GM19372 (cell line): ENCODE measurements around the gene INPP5D.
"Not testable (repeated sequence)": the region's sequence is repeated elsewhere in the genome, so short reads cannot be mapped to it uniquely, and the experiment has no call there.

ENCODE experiments used
- ATAC-seq: cut with Tn5 transposase; IDR thresholded peaks from one replicate; pipeline ENCODE4 v1.9.1; 2021; ENCODE audit warnings: mild to moderate bottlenecking, low read depth, moderate library complexity; ENCODE audit not compliant: unreplicated experiment

Gene INPP5D

DNA sequence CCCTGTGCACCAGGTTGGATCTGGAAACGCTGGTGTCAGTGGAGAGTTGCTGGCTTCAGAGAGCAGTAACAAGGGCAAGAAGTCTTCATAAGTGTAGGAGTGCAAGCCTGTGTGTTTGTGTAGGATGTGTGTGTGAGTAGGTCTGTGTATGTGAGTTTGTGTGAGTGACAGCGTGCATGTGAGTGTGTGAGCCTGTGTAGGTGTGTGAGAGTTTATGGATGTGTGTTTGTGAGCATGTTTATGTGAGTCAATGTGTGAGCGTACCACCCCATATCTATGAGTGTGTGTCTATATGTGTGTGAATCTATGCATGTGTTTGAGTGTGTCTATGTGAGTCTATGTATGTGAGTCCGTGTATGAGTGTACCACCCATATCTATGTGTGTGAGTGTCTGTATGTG is 104.8 kb downstream of the INPP5D start:
- no peak for ATAC-seq

DNA sequence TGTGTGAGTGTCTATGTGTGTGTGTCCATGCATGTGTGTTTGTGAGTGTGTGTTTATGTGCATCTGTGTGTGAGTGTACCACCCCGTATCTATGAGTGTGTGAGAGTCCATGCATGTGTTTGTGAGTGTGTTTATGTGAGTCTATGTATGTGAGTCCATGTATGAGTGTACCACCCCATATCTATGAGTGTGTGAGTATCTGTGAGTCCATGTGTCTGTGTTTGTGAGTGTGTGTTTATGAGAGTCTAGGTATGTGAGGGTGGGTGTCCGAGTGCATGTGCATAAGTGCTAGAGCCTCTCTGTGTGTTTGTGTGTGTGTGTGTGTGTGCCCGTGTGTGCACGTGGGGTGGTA is 105.4 kb downstream of the INPP5D start:
- no peak for ATAC-seq

DNA sequence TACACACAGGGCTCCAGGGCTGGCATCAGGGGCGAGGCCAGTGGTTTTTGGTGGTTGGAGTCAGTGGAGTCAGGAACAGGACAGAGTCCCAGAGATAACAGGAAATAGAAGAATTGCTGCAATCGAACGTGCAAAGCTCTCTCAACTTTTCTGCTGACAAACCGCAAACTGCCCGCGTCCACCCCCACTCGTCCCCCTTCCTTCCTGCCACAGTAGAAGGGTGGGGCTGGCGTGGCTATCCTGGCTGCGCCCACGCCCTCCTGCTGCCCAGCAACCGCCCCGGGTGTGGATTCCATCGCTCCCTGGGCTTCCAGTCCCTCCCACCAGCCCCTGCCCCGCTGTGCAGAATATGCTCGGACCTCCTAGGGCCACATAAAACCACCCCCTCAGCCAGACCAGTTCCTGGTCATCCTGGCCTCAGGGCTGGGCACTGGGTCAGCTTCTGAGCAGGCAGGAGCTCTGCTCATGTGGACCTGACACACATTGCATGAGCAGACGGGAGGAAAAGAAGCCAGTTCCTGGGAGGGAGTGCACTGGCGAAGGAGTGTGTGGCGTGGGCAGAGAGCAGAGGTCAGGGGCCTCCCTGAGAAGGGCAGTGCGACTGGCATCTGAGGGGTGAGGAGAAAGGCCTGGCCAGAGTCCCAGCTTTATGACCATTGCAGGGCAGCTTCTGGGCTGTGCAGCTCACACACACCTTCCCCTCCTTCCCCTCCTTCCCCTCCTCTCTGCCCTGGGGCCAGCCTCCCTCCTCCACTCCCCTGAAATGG is 105.9 kb downstream of the INPP5D start:
- ATAC-seq: no peak

GRCh38 chr2:233168445-233168844 is 108.3 kb downstream of the INPP5D start:
- no peak for ATAC-seq

- no peak for ATAC-seq
Measured at GRCh38 chr2:233168919-233169318, 108.8 kb downstream of the INPP5D start.

GRCh38 chr2:233171344-233171743 is 111.2 kb downstream of the INPP5D start:
- ATAC-seq: no peak

DNA sequence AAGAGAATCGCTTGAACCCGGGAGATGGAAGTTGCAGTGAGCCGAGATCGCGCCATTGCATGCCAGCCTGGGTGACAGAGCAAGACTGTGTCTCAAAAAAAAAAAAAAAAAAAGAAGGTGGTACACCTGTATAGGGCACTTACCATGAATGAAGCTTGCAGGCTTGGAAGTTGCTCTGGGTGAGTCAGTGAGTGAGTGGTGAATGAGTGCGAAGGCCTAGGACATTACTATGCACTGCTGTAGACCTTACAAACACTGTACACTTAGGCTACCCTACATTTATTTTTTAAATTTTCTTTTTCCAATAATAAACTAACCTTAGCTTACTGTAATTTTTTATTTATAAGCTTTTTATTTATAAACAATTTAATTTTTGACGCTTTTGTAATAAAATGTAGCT is 113.0 kb downstream of the INPP5D start:
- ATAC-seq: no peak

GRCh38 chr2:233174137-233174536 is 114.0 kb downstream of the INPP5D start:
- ATAC-seq: no peak

DNA sequence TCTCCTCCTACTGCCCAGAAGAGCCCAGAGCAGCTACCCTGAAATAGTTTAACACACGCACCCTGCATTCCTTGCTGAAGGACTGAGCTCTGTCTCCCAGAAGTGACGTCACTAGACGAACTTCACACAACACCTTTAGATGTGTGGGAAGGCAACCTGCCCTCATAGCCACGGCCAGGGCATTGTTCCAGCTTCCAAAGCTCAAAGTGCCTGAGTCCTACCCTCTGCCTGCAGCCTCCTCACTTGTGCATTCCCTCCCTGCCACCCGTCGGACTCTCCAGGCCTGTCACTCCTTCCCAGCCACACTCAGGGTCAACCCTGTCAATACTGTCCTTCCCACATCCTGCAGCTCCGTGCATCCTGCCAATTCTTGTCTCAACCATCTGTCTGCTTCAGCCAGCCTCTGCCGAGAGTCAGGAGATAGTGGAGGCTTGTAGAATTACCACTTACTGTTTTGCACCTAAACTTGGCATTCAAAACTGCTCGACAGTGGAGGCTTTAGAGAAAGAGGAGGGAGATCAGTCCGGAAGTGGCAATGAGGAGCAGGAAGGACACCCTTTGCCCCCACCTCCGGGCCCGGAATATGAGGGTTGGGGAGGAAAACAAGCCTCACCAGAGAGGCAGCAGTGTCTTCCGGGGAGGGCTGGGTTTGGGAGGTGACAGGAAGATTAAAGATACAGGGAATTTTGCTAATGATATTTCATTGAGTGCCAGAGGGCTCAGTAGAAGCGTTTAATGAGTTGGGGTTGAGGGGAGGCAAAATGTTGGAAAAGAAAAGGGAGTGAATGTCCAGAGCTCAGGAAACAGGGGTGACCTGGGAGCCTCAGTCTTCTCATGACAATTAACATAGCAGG is 119.1 kb downstream of the INPP5D start:
- no peak for ATAC-seq

- no peak for ATAC-seq
Measured at GRCh38 chr2:233179848-233180366, 119.8 kb downstream of the INPP5D start.

DNA sequence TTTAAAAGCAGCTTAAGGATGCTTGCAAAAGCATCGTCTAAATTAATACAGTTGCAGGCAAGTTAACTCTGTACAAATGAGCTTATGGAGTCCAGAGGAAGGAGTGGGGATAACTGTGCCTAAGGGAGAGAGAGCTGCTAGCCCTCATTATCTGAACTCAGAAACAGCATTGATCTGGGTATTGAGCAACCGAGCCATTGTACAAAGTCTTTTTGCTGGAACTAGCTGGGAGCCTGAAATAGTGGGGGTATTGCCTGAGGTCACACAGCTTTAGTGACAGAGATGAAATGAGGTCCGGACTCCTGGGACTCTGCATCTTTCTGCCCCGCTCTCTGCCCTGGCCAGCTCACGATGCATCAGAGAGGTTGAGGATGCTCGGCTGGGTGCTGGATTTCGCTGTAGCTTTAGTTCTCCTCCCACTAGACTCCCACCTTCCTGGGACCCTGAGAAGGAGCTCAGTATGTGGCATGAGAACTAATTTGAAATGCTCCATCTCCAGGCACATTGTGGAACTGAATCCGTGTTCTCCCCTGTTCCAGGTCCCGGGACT is 123.8 kb downstream of the INPP5D start:
- ATAC-seq: no peak

- no peak for ATAC-seq
Measured at GRCh38 chr2:233184669-233185068, 124.5 kb downstream of the INPP5D start.

GRCh38 chr2:233185330-233185729 is 125.2 kb downstream of the INPP5D start:
- ATAC-seq: no peak

- ATAC-seq: no peak
Measured at GRCh38 chr2:233185963-233186362, 125.8 kb downstream of the INPP5D start.

GRCh38 chr2:233186851-233187250 is 126.7 kb downstream of the INPP5D start:
- ATAC-seq: no peak

GRCh38 chr2:233189025-233189424 is 128.9 kb downstream of the INPP5D start:
- ATAC-seq: no peak

DNA sequence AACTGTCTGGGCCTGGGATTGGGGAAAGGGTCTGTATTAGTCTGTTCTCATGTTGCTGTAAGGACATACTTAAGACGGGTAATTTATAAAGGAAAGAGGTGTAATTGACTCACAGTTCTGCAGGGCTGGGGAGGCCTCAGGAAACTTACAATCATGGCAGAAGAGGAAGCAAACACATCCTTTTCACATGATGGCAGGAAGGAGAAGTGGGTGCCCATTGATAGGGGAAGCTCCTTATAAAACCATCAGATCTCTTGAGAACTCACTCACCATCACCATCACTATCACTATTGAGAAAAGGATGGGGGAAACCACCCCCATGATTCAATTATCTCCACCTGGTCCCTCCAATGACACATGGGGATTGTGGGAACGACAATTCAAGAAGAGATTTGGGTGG is 130.9 kb downstream of the INPP5D start:
- not testable (repeated sequence) for ATAC-seq

GRCh38 chr2:233193738-233194137 is 133.6 kb downstream of the INPP5D start:
- no peak for ATAC-seq

GRCh38 chr2:233195027-233195426 is 134.9 kb downstream of the INPP5D start:
- ATAC-seq: no peak

DNA sequence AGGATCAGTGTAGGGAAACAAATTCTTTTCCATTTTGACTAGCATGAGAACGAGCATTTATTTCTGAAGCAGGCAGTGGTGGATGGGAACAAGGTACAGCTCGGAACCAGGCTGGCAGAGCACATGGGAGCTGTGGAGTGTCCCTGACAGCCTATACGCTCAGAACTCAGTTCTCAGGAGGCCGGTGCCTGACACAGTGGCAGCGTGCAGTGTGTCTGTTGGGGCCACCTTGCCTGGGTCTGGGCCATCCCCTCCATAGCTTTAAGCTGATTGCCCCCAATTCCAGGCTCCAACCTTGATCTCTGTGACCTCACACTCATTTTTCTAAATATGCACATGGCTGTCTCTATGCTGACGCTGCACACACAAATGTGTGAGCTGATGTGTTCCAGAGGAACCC is 136.9 kb downstream of the INPP5D start:
- ATAC-seq: no peak

DNA sequence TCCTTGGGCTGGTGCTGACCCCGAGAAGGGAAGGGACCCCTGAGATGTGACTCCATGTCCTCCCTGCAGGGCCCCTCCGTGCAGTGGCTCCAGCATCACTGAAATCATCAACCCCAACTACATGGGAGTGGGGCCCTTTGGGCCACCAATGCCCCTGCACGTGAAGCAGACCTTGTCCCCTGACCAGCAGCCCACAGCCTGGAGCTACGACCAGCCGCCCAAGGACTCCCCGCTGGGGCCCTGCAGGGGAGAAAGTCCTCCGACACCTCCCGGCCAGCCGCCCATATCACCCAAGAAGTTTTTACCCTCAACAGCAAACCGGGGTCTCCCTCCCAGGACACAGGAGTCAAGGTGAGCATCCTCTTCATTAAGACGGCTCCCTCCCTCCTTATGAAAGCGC is 137.9 kb downstream of the INPP5D start:
- no peak for ATAC-seq
